Hematopoietic multipotent progenitor cell treated with erythropoietin and hydrocortisone succinate and interleukin-3 and kit ligand, for 17 days (in vitro differentiated cells): ENCODE measurements around the gene SRPK2.
A peak's percentile ranks its signal among the peaks of the same experiment; 100 is the strongest.
"Not testable (repeated sequence)": the region's sequence is repeated elsewhere in the genome, so short reads cannot be mapped to it uniquely, and the experiment has no call there.

Experiments used
- DNase-seq: peaks from one replicate; pipeline ENCODE4 v3.0.0-alpha.2; 2015; ENCODE audit warnings: low spot score

SRPK2 gene

GRCh38 chr7:105376908-105377533, 11.7 kb downstream of the SRPK2 start:
- DNase-seq, result peak; percentile 24

- no peak for DNase-seq
Measured at GRCh38 chr7:105369944-105370343, 18.8 kb downstream of the SRPK2 start.

GRCh38 chr7:105367458-105367857, 21.3 kb downstream of the SRPK2 start:
- DNase-seq, result no peak

- DNase-seq, result no peak
Measured at GRCh38 chr7:105365541-105366534, 22.9 kb downstream of the SRPK2 start.

- DNase-seq, result no peak
Measured at GRCh38 chr7:105364684-105365083, 24.0 kb downstream of the SRPK2 start.

- not testable (repeated sequence) for DNase-seq
Measured at GRCh38 chr7:105363657-105364056, 25.1 kb downstream of the SRPK2 start.

- not testable (repeated sequence) for DNase-seq
Measured at GRCh38 chr7:105362685-105363084, 26.0 kb downstream of the SRPK2 start.

- DNase-seq, result not testable (repeated sequence)
Measured at GRCh38 chr7:105361995-105362394, 26.7 kb downstream of the SRPK2 start.

GRCh38 chr7:105360149-105360548, 28.6 kb downstream of the SRPK2 start:
- DNase-seq, result not testable (repeated sequence)

- no peak for DNase-seq
Measured at GRCh38 chr7:105355701-105356100, 33.0 kb downstream of the SRPK2 start.

- no peak for DNase-seq
Measured at GRCh38 chr7:105354383-105354782, 34.3 kb downstream of the SRPK2 start.

- no peak for DNase-seq
Measured at GRCh38 chr7:105353752-105354328, 34.9 kb downstream of the SRPK2 start.

GRCh38 chr7:105352901-105353668, 35.6 kb downstream of the SRPK2 start:
- DNase-seq, result no peak

- DNase-seq, result no peak
Measured at GRCh38 chr7:105352018-105352612, 36.6 kb downstream of the SRPK2 start.

- no peak for DNase-seq
Measured at GRCh38 chr7:105350906-105351305, 37.8 kb downstream of the SRPK2 start.

- DNase-seq, result not testable (repeated sequence)
Measured at GRCh38 chr7:105348177-105348576, 40.5 kb downstream of the SRPK2 start.

GRCh38 chr7:105346593-105347322, 42.0 kb downstream of the SRPK2 start:
- DNase-seq, result no peak

- DNase-seq, result no peak
Measured at GRCh38 chr7:105346138-105346537, 42.6 kb downstream of the SRPK2 start.

- no peak for DNase-seq
Measured at GRCh38 chr7:105345725-105346124, 43.0 kb downstream of the SRPK2 start.

GRCh38 chr7:105345003-105345402, 43.7 kb downstream of the SRPK2 start:
- no peak for DNase-seq
